ENCODE results near the gene FLT3.

DNA sequence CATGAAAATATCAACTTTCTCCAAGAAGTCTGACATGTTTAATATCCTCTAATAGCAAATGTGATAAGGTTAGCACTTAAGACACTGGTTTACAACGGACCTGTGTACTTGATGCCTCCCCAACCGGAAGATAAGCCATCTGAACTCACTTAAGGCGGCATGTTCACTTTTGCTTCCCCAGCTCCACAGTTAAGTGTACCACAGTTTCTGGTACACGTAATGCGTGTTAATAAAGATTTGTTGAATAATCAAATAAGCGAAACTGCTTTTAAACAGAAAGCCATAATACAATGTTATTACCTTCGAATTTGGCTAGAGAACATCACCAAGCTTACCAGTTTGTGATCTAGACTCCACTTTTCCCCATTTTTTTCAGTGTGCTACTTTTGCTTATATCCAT lies 36.5 kb upstream of the FLT3 start:
- TF ChIP-seq, protein P1, sequence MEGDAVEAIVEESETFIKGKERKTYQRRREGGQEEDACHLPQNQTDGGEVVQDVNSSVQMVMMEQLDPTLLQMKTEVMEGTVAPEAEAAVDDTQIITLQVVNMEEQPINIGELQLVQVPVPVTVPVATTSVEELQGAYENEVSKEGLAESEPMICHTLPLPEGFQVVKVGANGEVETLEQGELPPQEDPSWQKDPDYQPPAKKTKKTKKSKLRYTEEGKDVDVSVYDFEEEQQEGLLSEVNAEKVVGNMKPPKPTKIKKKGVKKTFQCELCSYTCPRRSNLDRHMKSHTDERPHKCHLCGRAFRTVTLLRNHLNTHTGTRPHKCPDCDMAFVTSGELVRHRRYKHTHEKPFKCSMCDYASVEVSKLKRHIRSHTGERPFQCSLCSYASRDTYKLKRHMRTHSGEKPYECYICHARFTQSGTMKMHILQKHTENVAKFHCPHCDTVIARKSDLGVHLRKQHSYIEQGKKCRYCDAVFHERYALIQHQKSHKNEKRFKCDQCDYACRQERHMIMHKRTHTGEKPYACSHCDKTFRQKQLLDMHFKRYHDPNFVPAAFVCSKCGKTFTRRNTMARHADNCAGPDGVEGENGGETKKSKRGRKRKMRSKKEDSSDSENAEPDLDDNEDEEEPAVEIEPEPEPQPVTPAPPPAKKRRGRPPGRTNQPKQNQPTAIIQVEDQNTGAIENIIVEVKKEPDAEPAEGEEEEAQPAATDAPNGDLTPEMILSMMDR (IDR thresholded peaks at IDR 0.05; ENCODE audit: poor library complexity): no peak
- TF ChIP-seq EZH2 (IDR thresholded peaks at IDR 0.05; ENCODE audit: borderline replicate concordance): no peak

Data from hepatocyte (in vitro differentiated cells).